ENCODE results near the gene SYTL1.

Gene SYTL1

GRCh38 chr1:27388337-27389005 lies 46.6 kb downstream of the SYTL1 start:
- DNase-seq: peak; percentile 49

- peak; percentile 62 for DNase-seq
Measured at GRCh38 chr1:27391511-27392095, 49.8 kb downstream of the SYTL1 start.

- peak; percentile 89 for DNase-seq
Measured at GRCh38 chr1:27392096-27392777, 50.4 kb downstream of the SYTL1 start, which contains the start of gene GPR3. TSS of gene GPR3 (plus strand) at chr1:27392622. CDS start at chr1:27393799, 1,177 bp downstream.

GRCh38 chr1:27392778-27393635 lies 51.2 kb downstream of the SYTL1 start:
- no peak for DNase-seq

- DNase-seq: no peak
Measured at GRCh38 chr1:27393641-27394281, 51.9 kb downstream of the SYTL1 start.

- no peak for DNase-seq
Measured at GRCh38 chr1:27394282-27394658, 52.4 kb downstream of the SYTL1 start.

GRCh38 chr1:27394925-27395324 lies 53.1 kb downstream of the SYTL1 start:
- DNase-seq: no peak

- DNase-seq: peak; percentile 51
Measured at GRCh38 chr1:27395441-27396195, 53.8 kb downstream of the SYTL1 start.

GRCh38 chr1:27397110-27397509 lies 55.3 kb downstream of the SYTL1 start:
- no peak for DNase-seq

GRCh38 chr1:27397749-27398148 lies 55.9 kb downstream of the SYTL1 start:
- DNase-seq: no peak

- DNase-seq: no peak
Measured at GRCh38 chr1:27398405-27399149, 56.8 kb downstream of the SYTL1 start.

- no peak for DNase-seq
Measured at GRCh38 chr1:27399251-27400025, 57.6 kb downstream of the SYTL1 start.

GRCh38 chr1:27400082-27400962 lies 58.5 kb downstream of the SYTL1 start:
- DNase-seq: no peak

GRCh38 chr1:27400963-27401341 lies 59.1 kb downstream of the SYTL1 start:
- no peak for DNase-seq

- no peak for DNase-seq
Measured at GRCh38 chr1:27402349-27402754, 60.5 kb downstream of the SYTL1 start.

- no peak for DNase-seq
Measured at GRCh38 chr1:27403065-27403726, 61.4 kb downstream of the SYTL1 start.
